ENCODE results near the gene GEMIN5. TPM values are rescaled to one million over a fixed set of nuclear protein-coding genes. Genes with fewer than 3 reads are reported as not detected.

The GEMIN5 gene
- total and polyA plus RNA-seq, 4 experiments from 2014 or later: 3.3 to 19.1 (median 13.7) TPM

DNA sequence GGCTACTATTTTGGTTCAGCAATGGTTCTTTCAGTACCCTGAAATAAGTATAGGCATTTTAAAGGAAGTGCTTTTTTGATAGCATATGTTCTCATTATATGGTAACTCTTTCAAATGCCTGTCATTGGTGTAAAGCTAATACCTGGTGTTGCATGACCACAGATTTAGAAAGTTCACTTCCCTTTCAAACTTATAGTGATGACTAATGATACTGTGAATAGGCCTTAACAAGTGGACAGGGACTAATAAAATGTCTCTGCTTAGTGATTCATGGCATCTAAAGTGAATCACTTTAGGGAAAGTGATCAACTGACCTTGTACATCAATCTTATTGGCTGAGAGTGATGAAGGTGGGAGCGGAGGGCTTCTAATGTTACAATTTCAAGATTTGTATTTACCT, 24.5 kb upstream of the GEMIN5 start:
- Histone ChIP-seq H3K4me3 (ENCODE audit: low read length in 2 of 2) (no peak overlapping the region), H3K4me1 (ENCODE audit: insufficient read depth, low read length) (no peaks in the 10 kb centered on the region), H3K36me3 (ENCODE audit: insufficient read depth, low read length) (peaks cover 45% of the 10 kb centered on the region), H3K27ac (ENCODE audit: low read depth, low read length) (no peak overlapping the region), H3K27me3 (ENCODE audit: insufficient read depth, low read length) (no peaks in the 10 kb centered on the region), H3K9me3 (ENCODE audit: control insufficient read depth in 1 of 2, low read length in 2 of 2) (no peaks in the 10 kb centered on the region)
- Mint-ChIP-seq H3K36me3 (peaks cover 39 to 63% of the 10 kb centered on the region in 2 donors), H3K27me3 (no peaks in the 10 kb centered on the region), H3K27ac (no peak overlapping the region), H3K4me3 (no peak overlapping the region), H3K4me1 (peaks cover 0 to 6% (median 2%) of the 10 kb centered on the region in 4 donors), H3K9me3 (no peaks in the 10 kb centered on the region)
- CTCF ChIA-PET (ENCODE audit: partially characterized antibody): no interaction called here
- DNase-seq: no peak
- POLR2A ChIA-PET (ENCODE audit: partially characterized antibody): no interaction called here
- intact Hi-C loops (cut with micrococcal nuclease): no loop called here

DNA sequence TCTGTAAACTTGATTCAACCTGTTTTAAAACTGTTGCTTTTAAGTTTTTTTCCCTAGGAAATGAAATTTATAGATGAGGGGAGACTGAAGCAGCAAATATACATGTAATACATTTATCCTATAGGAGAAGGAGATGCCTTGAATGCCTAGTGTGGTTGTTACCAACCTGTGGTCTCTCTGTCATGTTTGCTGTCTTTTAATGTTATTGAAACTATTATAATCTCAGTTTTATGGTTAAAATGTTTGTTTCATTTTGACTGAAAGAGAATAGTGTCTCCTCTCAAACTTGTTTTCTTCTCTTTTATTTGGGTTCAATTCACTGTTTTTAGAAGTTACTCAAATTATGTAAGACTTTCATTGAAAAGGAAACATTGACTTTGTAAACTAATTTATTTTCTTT, 18.7 kb upstream of the GEMIN5 start:
- no peaks in the 10 kb centered on the region for H3K4me1 ChIP-seq (ENCODE audit: insufficient read depth, low read length)
- H3K4me3 Mint-ChIP-seq: no peak overlapping the region
- H3K27me3 Mint-ChIP-seq: no peaks in the 10 kb centered on the region
- peaks cover 0 to 4% (median 1%) of the 10 kb centered on the region in 4 donors for H3K4me1 Mint-ChIP-seq
- H3K9me3 ChIP-seq (ENCODE audit: control insufficient read depth in 1 of 2, low read length in 2 of 2): no peaks in the 10 kb centered on the region
- no peak overlapping the region for H3K4me3 ChIP-seq (ENCODE audit: low read length in 2 of 2)
- H3K27me3 ChIP-seq (ENCODE audit: insufficient read depth, low read length): no peaks in the 10 kb centered on the region
- H3K27ac Mint-ChIP-seq: no peak overlapping the region
- H3K27ac ChIP-seq (ENCODE audit: low read depth, low read length): no peak overlapping the region
- H3K36me3 Mint-ChIP-seq: peaks cover 16 to 42% of the 10 kb centered on the region in 2 donors
- intact Hi-C loops (cut with micrococcal nuclease): no loop called here
- no peak for DNase-seq
- no peaks in the 10 kb centered on the region for H3K9me3 Mint-ChIP-seq
- ChIA-PET CTCF (ENCODE audit: partially characterized antibody) (no interaction called here), POLR2A (ENCODE audit: partially characterized antibody) (no interaction called here)
- H3K36me3 ChIP-seq (ENCODE audit: insufficient read depth, low read length): peaks cover 32% of the 10 kb centered on the region

DNA sequence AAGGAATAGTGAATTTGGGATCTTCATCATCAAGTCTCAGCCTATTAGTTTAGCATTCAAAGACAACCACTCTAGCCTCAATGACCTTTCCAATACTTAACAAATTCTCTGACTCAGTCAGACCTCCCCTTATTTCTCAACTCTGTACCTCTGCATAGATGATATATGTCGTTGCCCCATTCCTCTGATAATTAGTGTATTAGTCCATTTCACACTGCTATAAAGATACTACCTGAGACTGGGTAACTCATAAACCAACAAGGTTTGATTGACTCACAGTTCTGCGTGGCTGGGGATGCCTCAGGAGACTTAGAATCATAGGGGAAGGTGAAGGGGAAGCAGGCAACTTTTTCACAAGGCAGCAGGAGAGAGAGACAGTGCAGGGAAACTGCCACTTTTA, 11.8 kb upstream of the GEMIN5 start:
- H3K36me3 Mint-ChIP-seq: peaks cover 11 to 32% of the 10 kb centered on the region in 2 donors
- H3K9me3 Mint-ChIP-seq: no peaks in the 10 kb centered on the region
- H3K27ac Mint-ChIP-seq: peak overlapping the region in 2 of 7 donors; percentile 14 to 49
- Histone ChIP-seq H3K36me3 (ENCODE audit: insufficient read depth, low read length) (peaks cover 5% of the 10 kb centered on the region), H3K9me3 (ENCODE audit: control insufficient read depth in 1 of 2, low read length in 2 of 2) (no peaks in the 10 kb centered on the region), H3K4me3 (ENCODE audit: low read length in 2 of 2) (no peak overlapping the region), H3K4me1 (ENCODE audit: insufficient read depth, low read length) (peaks cover 20% of the 10 kb centered on the region), H3K27ac (ENCODE audit: low read depth, low read length) (no peak overlapping the region), H3K27me3 (ENCODE audit: insufficient read depth, low read length) (no peaks in the 10 kb centered on the region)
- peaks cover 25 to 36% (median 28%) of the 10 kb centered on the region in 4 donors for H3K4me1 Mint-ChIP-seq
- intact Hi-C loops (cut with micrococcal nuclease): no loop called here
- H3K4me3 Mint-ChIP-seq: no peak overlapping the region
- no peak for DNase-seq
- ChIA-PET CTCF (ENCODE audit: partially characterized antibody) (no interaction called here), POLR2A (ENCODE audit: partially characterized antibody) (no interaction called here)
- no peaks in the 10 kb centered on the region for H3K27me3 Mint-ChIP-seq

DNA sequence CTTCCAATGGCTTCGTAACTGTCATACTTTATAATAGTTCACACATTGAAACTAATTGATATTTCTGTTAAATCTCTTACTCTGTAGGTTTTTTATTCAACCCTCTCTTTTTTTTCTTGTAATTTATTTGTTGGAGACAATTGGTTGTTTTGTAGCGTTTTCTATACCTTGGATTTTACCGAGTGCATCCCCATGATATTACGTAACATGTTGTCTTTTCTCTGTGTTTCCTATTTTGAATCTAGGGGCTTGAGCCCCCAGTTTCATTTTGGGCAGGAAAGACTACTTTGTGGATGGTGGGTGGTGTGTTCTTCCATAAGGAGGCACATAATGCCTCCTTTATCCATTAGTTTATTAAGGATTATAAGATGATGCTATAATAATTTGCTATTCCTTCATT, 10.3 kb upstream of the GEMIN5 start:
- Mint-ChIP-seq H3K4me1 (peaks cover 25 to 37% (median 28%) of the 10 kb centered on the region in 4 donors), H3K4me3 (no peak overlapping the region), H3K9me3 (no peaks in the 10 kb centered on the region), H3K36me3 (peaks cover 11 to 30% of the 10 kb centered on the region in 2 donors), H3K27me3 (no peaks in the 10 kb centered on the region), H3K27ac (no peak overlapping the region)
- POLR2A ChIA-PET (ENCODE audit: partially characterized antibody): no interaction called here
- CTCF ChIA-PET (ENCODE audit: partially characterized antibody): no interaction called here
- H3K4me3 ChIP-seq (ENCODE audit: low read length in 2 of 2): no peak overlapping the region
- H3K4me1 ChIP-seq (ENCODE audit: insufficient read depth, low read length): peaks cover 20% of the 10 kb centered on the region
- intact Hi-C loops (cut with micrococcal nuclease): no loop called here
- DNase-seq: no peak
- no peaks in the 10 kb centered on the region for H3K27me3 ChIP-seq (ENCODE audit: insufficient read depth, low read length)
- no peak overlapping the region for H3K27ac ChIP-seq (ENCODE audit: low read depth, low read length)
- peaks cover 5% of the 10 kb centered on the region for H3K36me3 ChIP-seq (ENCODE audit: insufficient read depth, low read length)
- H3K9me3 ChIP-seq (ENCODE audit: control insufficient read depth in 1 of 2, low read length in 2 of 2): no peaks in the 10 kb centered on the region

DNA sequence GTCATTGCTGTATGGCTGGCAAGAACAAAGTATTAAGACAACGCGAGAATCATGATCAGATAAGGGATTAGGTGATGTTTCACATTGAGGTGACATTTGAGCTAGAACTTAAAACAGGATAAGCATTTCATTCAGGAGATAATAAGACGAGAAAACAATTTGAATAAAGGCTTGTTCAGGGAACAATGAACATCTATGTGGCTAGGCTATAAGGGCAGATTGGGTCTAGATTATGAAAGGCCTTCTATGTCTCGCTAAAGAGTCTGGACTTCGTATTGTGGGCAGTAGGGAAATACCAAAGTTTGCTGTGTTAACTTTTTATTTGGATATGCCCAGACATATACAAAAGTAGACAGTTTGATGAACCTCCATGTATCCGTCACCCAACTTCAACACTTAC, 9.8 kb upstream of the GEMIN5 start:
- Mint-ChIP-seq H3K4me3 (no peak overlapping the region), H3K36me3 (peaks cover 11 to 27% of the 10 kb centered on the region in 2 donors), H3K27ac (peak overlapping the region in 1 of 7 donors; percentile 40), H3K27me3 (no peaks in the 10 kb centered on the region), H3K9me3 (no peaks in the 10 kb centered on the region), H3K4me1 (peaks cover 27 to 42% (median 30%) of the 10 kb centered on the region in 4 donors)
- intact Hi-C loops (cut with micrococcal nuclease): no loop called here
- DNase-seq: no peak
- Histone ChIP-seq H3K27ac (ENCODE audit: low read depth, low read length) (no peak overlapping the region), H3K36me3 (ENCODE audit: insufficient read depth, low read length) (peaks cover 5% of the 10 kb centered on the region), H3K4me1 (ENCODE audit: insufficient read depth, low read length) (peaks cover 25% of the 10 kb centered on the region), H3K9me3 (ENCODE audit: control insufficient read depth in 1 of 2, low read length in 2 of 2) (no peaks in the 10 kb centered on the region), H3K27me3 (ENCODE audit: insufficient read depth, low read length) (no peaks in the 10 kb centered on the region), H3K4me3 (ENCODE audit: low read length in 2 of 2) (no peak overlapping the region)
- POLR2A ChIA-PET (ENCODE audit: partially characterized antibody): no interaction called here
- CTCF ChIA-PET (ENCODE audit: partially characterized antibody): no interaction called here

DNA sequence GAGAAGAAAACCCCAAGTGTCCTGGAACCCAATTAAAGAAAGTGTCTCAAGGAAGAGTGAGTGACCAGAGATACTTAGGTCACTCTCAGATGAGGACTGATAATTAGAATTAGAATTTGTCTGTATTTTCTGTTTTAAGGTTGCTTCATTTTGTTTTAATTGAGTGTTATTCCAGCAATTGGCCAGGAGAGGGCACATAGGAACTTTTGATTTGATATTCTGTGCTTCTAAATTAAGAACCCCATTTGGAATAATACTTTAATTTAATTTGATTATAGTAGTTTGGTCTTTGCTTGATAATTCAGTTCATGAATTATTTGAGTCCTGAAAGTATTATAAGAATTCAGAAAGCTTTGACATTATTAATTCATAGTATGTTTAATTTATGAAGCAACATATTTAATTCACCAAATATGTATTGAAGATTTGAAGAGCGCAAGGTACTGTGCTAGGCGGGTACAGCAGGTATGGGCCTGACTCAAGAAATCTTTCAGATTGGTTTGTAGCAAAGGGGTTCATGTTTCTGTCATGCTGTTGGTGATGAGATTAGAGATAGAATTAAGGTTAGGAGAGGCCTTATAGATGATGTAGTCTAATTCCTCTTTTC, 7.8 kb upstream of the GEMIN5 start:
- no peak overlapping the region for H3K4me3 Mint-ChIP-seq
- intact Hi-C loops (cut with micrococcal nuclease): loop anchor here (2.0 kb wide), 1 partner anchor 295 kb away; no protein-coding TSS in a partner anchor

DNA sequence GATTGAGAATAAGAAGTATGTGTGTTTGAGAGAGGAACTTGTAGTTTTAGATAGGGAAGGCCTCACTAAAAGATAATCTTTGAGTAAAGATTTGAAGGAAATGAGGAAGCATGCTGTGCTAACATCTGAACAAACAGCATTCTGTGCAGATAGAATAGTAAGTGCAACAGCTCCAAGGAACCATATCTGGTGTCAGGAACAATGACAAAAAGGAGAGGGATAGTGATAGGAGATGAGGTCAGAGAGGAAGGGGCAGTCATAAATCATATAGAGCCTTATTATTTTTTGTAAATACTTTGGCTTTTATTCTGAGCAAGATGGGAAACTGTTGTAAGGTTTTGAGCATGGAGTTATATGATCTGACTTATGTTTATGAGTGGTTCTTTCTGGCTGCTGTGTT, 6.7 kb upstream of the GEMIN5 start:
- POLR2A ChIA-PET (ENCODE audit: partially characterized antibody): no interaction called here
- H3K36me3 Mint-ChIP-seq: peaks cover 9 to 19% of the 10 kb centered on the region in 2 donors
- peaks cover 5% of the 10 kb centered on the region for H3K36me3 ChIP-seq (ENCODE audit: insufficient read depth, low read length)
- no peaks in the 10 kb centered on the region for H3K27me3 ChIP-seq (ENCODE audit: insufficient read depth, low read length)
- DNase-seq: no peak
- CTCF ChIA-PET (ENCODE audit: partially characterized antibody): no interaction called here
- peaks cover 33 to 54% (median 41%) of the 10 kb centered on the region in 4 donors for H3K4me1 Mint-ChIP-seq
- H3K27ac ChIP-seq (ENCODE audit: low read depth, low read length): no peak overlapping the region
- H3K27ac Mint-ChIP-seq: no peak overlapping the region
- peaks cover 0 to 3% (median 0%) of the 10 kb centered on the region in 8 donors for H3K9me3 Mint-ChIP-seq
- H3K27me3 Mint-ChIP-seq: no peaks in the 10 kb centered on the region
- H3K4me1 ChIP-seq (ENCODE audit: insufficient read depth, low read length): peaks cover 36% of the 10 kb centered on the region
- intact Hi-C loops (cut with micrococcal nuclease): loop anchor here (2.0 to 5.0 kb wide), 2 partner anchors 294 to 497 kb away; partner anchors contain the start of gene SAP30L
- H3K4me3 ChIP-seq (ENCODE audit: low read length in 2 of 2): no peak overlapping the region
- no peaks in the 10 kb centered on the region for H3K9me3 ChIP-seq (ENCODE audit: control insufficient read depth in 1 of 2, low read length in 2 of 2)
- no peak overlapping the region for H3K4me3 Mint-ChIP-seq

More for the DNA sequence above, 7.8 kb upstream of the GEMIN5 start:
- Histone ChIP-seq H3K4me3 (ENCODE audit: low read length in 2 of 2) (no peak overlapping the region), H3K4me1 (ENCODE audit: insufficient read depth, low read length) (peaks cover 39% of the 10 kb centered on the region), H3K36me3 (ENCODE audit: insufficient read depth, low read length) (peaks cover 5% of the 10 kb centered on the region), H3K27ac (ENCODE audit: low read depth, low read length) (no peak overlapping the region), H3K9me3 (ENCODE audit: control insufficient read depth in 1 of 2, low read length in 2 of 2) (no peaks in the 10 kb centered on the region), H3K27me3 (ENCODE audit: insufficient read depth, low read length) (no peaks in the 10 kb centered on the region)
- H3K9me3 Mint-ChIP-seq: peaks cover 0 to 2% (median 0%) of the 10 kb centered on the region in 8 donors
- H3K36me3 Mint-ChIP-seq: peaks cover 11 to 27% of the 10 kb centered on the region in 2 donors
- CTCF ChIA-PET (ENCODE audit: partially characterized antibody): interaction anchor here (1.0 to 1.7 kb wide), 8 partner anchors 8 to 295 kb away, joined by 3 to 7 read pairs (median 4); partner anchors contain the start of gene GEMIN5
- POLR2A ChIA-PET (ENCODE audit: partially characterized antibody): interaction anchor here (1.2 kb wide), 1 partner anchor 238 kb away, joined by 3 read pairs; no protein-coding TSS in a partner anchor
- no peak overlapping the region for H3K27ac Mint-ChIP-seq
- no peaks in the 10 kb centered on the region for H3K27me3 Mint-ChIP-seq
- DNase-seq: peak in 4 of 5 donors; percentile 10 to 35 (median 28)
- H3K4me1 Mint-ChIP-seq: peaks cover 38 to 54% (median 44%) of the 10 kb centered on the region in 4 donors

Data from CD4-positive, alpha-beta memory T cell (primary cell).